ENCODE results near the gene ASIP. TPM values are rescaled to one million over a fixed set of nuclear protein-coding genes. Genes with fewer than 3 reads are reported as not detected.
"Not testable (repeated sequence)": the region's sequence is repeated elsewhere in the genome, so short reads cannot be mapped to it uniquely, and the experiment has no call there.

Gene ASIP
- total RNA-seq, 4 donors from 2014 or later = not detected

DNA sequence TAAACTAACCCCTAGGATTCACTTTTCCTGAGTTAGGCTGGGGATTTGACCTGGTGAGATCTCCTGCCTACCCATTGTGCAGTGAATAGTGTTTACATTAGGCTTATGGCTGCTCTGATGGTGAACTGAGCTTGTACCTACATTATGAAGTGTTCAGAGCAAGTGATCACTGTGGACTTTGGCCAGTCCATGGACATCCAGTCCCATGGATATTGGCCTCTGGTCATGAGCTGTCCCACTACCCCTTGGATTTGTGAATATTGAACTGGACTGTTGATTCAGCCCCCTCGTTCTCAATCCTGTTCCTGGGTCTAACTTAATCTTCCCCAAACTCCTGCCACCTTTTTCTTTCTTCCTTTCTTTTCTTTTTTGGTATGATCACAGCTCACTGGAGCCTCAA, 13.8 kb downstream of the ASIP start:
- no peak for TF ChIP-seq POLR2A (IDR thresholded peaks at IDR 0.05)
- TF ChIP-seq, protein P1, sequence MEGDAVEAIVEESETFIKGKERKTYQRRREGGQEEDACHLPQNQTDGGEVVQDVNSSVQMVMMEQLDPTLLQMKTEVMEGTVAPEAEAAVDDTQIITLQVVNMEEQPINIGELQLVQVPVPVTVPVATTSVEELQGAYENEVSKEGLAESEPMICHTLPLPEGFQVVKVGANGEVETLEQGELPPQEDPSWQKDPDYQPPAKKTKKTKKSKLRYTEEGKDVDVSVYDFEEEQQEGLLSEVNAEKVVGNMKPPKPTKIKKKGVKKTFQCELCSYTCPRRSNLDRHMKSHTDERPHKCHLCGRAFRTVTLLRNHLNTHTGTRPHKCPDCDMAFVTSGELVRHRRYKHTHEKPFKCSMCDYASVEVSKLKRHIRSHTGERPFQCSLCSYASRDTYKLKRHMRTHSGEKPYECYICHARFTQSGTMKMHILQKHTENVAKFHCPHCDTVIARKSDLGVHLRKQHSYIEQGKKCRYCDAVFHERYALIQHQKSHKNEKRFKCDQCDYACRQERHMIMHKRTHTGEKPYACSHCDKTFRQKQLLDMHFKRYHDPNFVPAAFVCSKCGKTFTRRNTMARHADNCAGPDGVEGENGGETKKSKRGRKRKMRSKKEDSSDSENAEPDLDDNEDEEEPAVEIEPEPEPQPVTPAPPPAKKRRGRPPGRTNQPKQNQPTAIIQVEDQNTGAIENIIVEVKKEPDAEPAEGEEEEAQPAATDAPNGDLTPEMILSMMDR (IDR thresholded peaks at IDR 0.05) = no peak
- peak in 1 of 3 donors; percentile 68 for DNase-seq
- Histone ChIP-seq H3K27me3 (no peaks in the 10 kb centered on the region), H3K27ac (no peak overlapping the region), H3K36me3 (no peaks in the 10 kb centered on the region), H3K4me1 (no peaks in the 10 kb centered on the region), H3K9me3 (no peaks in the 10 kb centered on the region), H3K4me3 (no peak overlapping the region)

GRCh38 chr20:34256629-34257124, 15.5 kb downstream of the ASIP start:
- H3K9me3 ChIP-seq = no peaks in the 10 kb centered on the region
- no peaks in the 10 kb centered on the region for H3K27me3 ChIP-seq
- DNase-seq = no peak
- no peak overlapping the region for H3K27ac ChIP-seq
- no peaks in the 10 kb centered on the region for H3K36me3 ChIP-seq
- H3K4me1 ChIP-seq = no peaks in the 10 kb centered on the region
- no peak overlapping the region for H3K4me3 ChIP-seq
- no peak for TF ChIP-seq POLR2A (IDR thresholded peaks at IDR 0.05)
- TF ChIP-seq, protein P1 (IDR thresholded peaks at IDR 0.05) = no peak

DNA sequence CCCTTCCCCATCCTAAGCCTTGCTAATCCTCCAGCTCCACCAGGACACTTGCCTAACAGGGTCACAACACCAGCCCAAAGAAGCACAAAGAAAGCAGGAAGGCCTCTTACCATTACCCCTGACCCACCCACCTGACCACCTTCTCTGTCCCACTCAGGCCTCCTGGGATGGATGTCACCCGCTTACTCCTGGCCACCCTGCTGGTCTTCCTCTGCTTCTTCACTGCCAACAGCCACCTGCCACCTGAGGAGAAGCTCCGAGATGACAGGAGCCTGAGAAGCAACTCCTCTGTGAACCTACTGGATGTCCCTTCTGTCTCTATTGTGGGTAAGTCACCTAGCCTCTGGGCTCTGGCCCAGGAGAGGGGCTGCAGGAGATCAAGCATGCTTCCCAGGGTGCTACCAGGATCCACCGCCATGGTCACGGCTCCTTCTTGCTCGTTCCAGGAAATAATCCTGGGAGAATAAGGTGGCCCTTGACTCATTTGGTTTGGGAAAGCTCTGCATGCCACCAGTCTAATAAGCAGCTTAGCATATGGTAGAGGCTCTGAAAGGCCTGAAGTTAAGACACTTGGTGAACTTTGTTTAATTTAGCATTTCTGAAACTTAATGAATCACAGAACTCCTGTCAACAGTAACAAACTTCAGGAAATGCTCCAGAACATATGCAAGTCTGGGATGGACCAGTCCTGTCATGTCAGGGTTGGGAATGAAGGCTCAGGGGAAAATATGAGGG, 19.2 kb downstream of the ASIP start:
- no peak for DNase-seq
- peaks cover 0 to 10% (median 0%) of the 10 kb centered on the region in 4 donors for H3K4me1 ChIP-seq
- TF ChIP-seq POLR2A (IDR thresholded peaks at IDR 0.05) = no peak
- TF ChIP-seq, protein P1 (IDR thresholded peaks at IDR 0.05) = no peak

DNA sequence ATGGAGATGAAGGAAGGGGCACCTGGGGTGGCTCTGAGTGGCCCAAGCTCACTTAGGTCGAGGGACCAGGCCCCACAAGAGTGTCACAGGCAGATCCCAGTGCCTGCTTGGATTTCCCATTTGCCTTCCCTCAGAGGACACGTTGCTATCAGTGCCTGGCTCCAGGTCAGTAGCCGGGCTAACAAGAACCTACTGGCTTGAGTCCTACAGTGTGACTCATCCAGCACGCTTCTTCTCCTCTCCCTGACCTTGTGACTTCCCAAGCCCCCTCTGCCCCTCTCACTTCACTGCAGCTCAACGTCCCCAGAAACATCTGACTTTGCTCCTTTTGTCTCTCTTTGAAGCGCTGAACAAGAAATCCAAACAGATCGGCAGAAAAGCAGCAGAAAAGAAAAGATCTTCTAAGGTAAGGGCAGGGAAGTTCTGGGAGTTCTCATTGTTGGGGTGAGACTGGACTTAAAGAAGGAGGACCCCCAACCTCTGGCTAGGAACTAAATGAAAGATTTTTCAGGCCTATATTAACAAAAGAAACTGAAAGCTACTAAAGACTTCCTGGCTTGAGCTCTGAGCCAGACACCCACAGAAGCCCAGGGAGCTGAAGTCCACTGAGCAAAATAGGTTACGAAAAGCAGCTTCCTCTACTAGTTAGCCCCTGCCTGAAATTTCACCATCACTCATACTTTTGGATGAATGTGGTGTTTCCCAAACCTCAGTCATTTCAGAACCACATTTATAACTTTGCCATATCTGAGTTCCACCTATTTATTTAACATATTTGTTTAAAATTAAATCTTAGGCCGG, 21.5 kb downstream of the ASIP start:
- peaks cover 0 to 10% (median 0%) of the 10 kb centered on the region in 4 donors for H3K4me1 ChIP-seq
- H3K27me3 ChIP-seq = no peaks in the 10 kb centered on the region
- no peaks in the 10 kb centered on the region for H3K9me3 ChIP-seq
- TF ChIP-seq POLR2A (IDR thresholded peaks at IDR 0.05) = no peak
- TF ChIP-seq, protein P1 (IDR thresholded peaks at IDR 0.05) = no peak
- peak overlapping the region; percentile 6 to 69 (median 22) for H3K27ac ChIP-seq
- no peak for DNase-seq
- no peak overlapping the region for H3K4me3 ChIP-seq
- H3K36me3 ChIP-seq = no peaks in the 10 kb centered on the region

More for the DNA sequence above, 19.2 kb downstream of the ASIP start:
- H3K4me3 ChIP-seq = no peak overlapping the region
- no peaks in the 10 kb centered on the region for H3K27me3 ChIP-seq
- no peak overlapping the region for H3K27ac ChIP-seq
- H3K36me3 ChIP-seq = no peaks in the 10 kb centered on the region
- H3K9me3 ChIP-seq = no peaks in the 10 kb centered on the region

- H3K27me3 ChIP-seq, DNase-seq, H3K36me3 ChIP-seq, H3K4me3 ChIP-seq, H3K9me3 ChIP-seq: not testable (repeated sequence)
- H3K4me1 ChIP-seq = peaks cover 0 to 14% (median 0%) of the 10 kb centered on the region in 4 donors
- peak overlapping the region in 1 of 4 donors; percentile 12 for H3K27ac ChIP-seq
These were observed 22.2 kb downstream of the ASIP start for GRCh38 chr20:34263468-34263867.

- Histone ChIP-seq H3K27ac (no peak overlapping the region), H3K4me3 (no peak overlapping the region), H3K4me1 (peaks cover 0 to 19% (median 3%) of the 10 kb centered on the region in 4 donors), H3K27me3 (no peaks in the 10 kb centered on the region), H3K9me3 (no peaks in the 10 kb centered on the region), H3K36me3 (no peaks in the 10 kb centered on the region)
- no peak for DNase-seq
- TF ChIP-seq POLR2A (IDR thresholded peaks at IDR 0.05) = no peak
- TF ChIP-seq, protein P1 (IDR thresholded peaks at IDR 0.05) = no peak
These were observed 22.9 kb downstream of the ASIP start for GRCh38 chr20:34264141-34264540.

Measured in Peyer's patch (tissue), 4 donors.